Astrocyte (in vitro differentiated cells and primary cell): ENCODE results near the gene CDH13. TPM values are rescaled to one million over a fixed set of nuclear protein-coding genes. Genes with fewer than 3 reads are reported as not detected.

ENCODE experiments used
- DNase-seq: peaks from one replicate; pipeline ENCODE4 v3.0.0-alpha.2; 2010; ENCODE audit warnings: low read depth
- FAIRE-seq: peaks from 2 replicates; lab custom pipeline; 2011; peaks lifted over from hg19 to GRCh38; lab: Jason Lieb, UNC
- H2AFZ ChIP-seq: 2 replicates; pipeline ENCODE4 v1.6.0; 2012; ENCODE audit warnings: low read depth, low read length, inconsistent platforms
- H3K27ac ChIP-seq: 2 replicates; pipeline ENCODE4 v1.5.1; 2011; ENCODE audit warnings: low read depth, low read length, inconsistent platforms
- H3K27me3 ChIP-seq: 2 replicates; pipeline ENCODE4 v1.6.0; 2011; ENCODE audit warnings: low read length, inconsistent platforms; ENCODE audit not compliant: insufficient read depth
- H3K36me3 ChIP-seq: 2 replicates; pipeline ENCODE4 v1.5.1; 2011; ENCODE audit warnings: low read length, inconsistent platforms; ENCODE audit not compliant: insufficient read depth
- H3K4me1 ChIP-seq: 2 replicates; pipeline ENCODE4 v1.5.1; 2011; ENCODE audit warnings: low read length, inconsistent platforms; ENCODE audit not compliant: insufficient read depth
- H3K4me2 ChIP-seq: 2 replicates; pipeline ENCODE4 v1.6.0; 2012; ENCODE audit warnings: low read length, inconsistent platforms
- H3K4me3 ChIP-seq: 2 replicates; pipeline ENCODE4 v1.5.1; 2011; ENCODE audit warnings: low read depth, mild to moderate bottlenecking, low read length, inconsistent platforms; ENCODE audit not compliant: insufficient read depth
- H3K79me2 ChIP-seq: 2 replicates; pipeline ENCODE4 v1.6.0; 2012; ENCODE audit warnings: mild to moderate bottlenecking, low read length, inconsistent platforms; ENCODE audit not compliant: insufficient read depth
- H3K9ac ChIP-seq: 2 replicates; pipeline ENCODE4 v1.6.0; 2012; ENCODE audit warnings: mild to moderate bottlenecking, low read length, inconsistent platforms
- H3K9me3 ChIP-seq: 2 replicates; pipeline ENCODE4 v1.5.1; 2012; ENCODE audit warnings: low read depth, mild to moderate bottlenecking, low read length, inconsistent platforms; ENCODE audit not compliant: insufficient read depth
- H4K20me1 ChIP-seq: 2 replicates; pipeline ENCODE4 v1.6.0; 2012; ENCODE audit warnings: low read length, inconsistent platforms; ENCODE audit not compliant: insufficient read depth
- H3K27ac Mint-ChIP-seq: one replicate; pipeline ENCODE4 v1.8.0; 2021; ENCODE audit warnings: mild to moderate bottlenecking, mixed read lengths; ENCODE audit not compliant: unreplicated experiment
- H3K27me3 Mint-ChIP-seq: one replicate; pipeline ENCODE4 v1.8.0; 2021; ENCODE audit warnings: low read depth, mixed read lengths; ENCODE audit not compliant: unreplicated experiment
- H3K36me3 Mint-ChIP-seq: one replicate; pipeline ENCODE4 v1.8.0; 2021; ENCODE audit warnings: low read depth, mixed read lengths; ENCODE audit not compliant: unreplicated experiment
- H3K4me1 Mint-ChIP-seq: one replicate; pipeline ENCODE4 v1.8.0; 2021; ENCODE audit warnings: low read depth, mixed read lengths; ENCODE audit not compliant: unreplicated experiment
- H3K4me3 Mint-ChIP-seq: one replicate; pipeline ENCODE4 v1.8.0; 2021; ENCODE audit warnings: mild to moderate bottlenecking, moderate library complexity, mixed read lengths; ENCODE audit not compliant: unreplicated experiment
- H3K9me3 Mint-ChIP-seq: one replicate; pipeline ENCODE4 v1.8.0; 2021; ENCODE audit warnings: mild to moderate bottlenecking, mixed read lengths; ENCODE audit not compliant: unreplicated experiment
- CTCF ChIP-seq: IDR thresholded peaks from 2 replicates; pipeline ENCODE4 v1.5.1; 2011; ENCODE audit warnings: low read depth, mild to moderate bottlenecking, inconsistent platforms, low read length, moderate library complexity; ENCODE audit not compliant: insufficient read depth
- EZH2 ChIP-seq: IDR thresholded peaks from 2 replicates; pipeline ENCODE4 v1.6.1; 2012; ENCODE audit warnings: mild to moderate bottlenecking, low read length, inconsistent platforms; ENCODE audit not compliant: insufficient read depth
- total RNA-seq: library from RNA; stranded (reverse); gene quantifications from 2 replicates; pipeline ENCODE4 v1.2.1, GENCODE V29; 2021

CDH13 gene
- total RNA-seq, 1 donor from 2014 or later, result 41.7 TPM

- FAIRE-seq (no peak), DNase-seq (peak; percentile 78)
- H3K9me3 ChIP-seq, result no peaks in the 10 kb centered on the region
- H3K27ac ChIP-seq, result peak overlapping the region; percentile 77
- peaks cover 2% of the 10 kb centered on the region for H3K9me3 Mint-ChIP-seq
- H3K27ac Mint-ChIP-seq, result peak overlapping the region; percentile 86
- no peaks in the 10 kb centered on the region for H3K27me3 ChIP-seq
- H3K4me1 Mint-ChIP-seq, result peaks cover 11% of the 10 kb centered on the region
- no peak overlapping the region for H2AFZ ChIP-seq
- H3K4me2 ChIP-seq, result peak overlapping the region; percentile 19
- H3K36me3 ChIP-seq, result no peaks in the 10 kb centered on the region
- TF ChIP-seq CTCF, result no peak
- TF ChIP-seq EZH2, result no peak
- peaks cover 2% of the 10 kb centered on the region for H3K36me3 Mint-ChIP-seq
- H3K4me3 ChIP-seq, result no peak overlapping the region
- no peaks in the 10 kb centered on the region for H3K79me2 ChIP-seq
- no peak overlapping the region for H3K4me3 Mint-ChIP-seq
- H3K9ac ChIP-seq, result peak overlapping the region; percentile 39
- H3K4me1 ChIP-seq, result peaks cover 8% of the 10 kb centered on the region
- no peaks in the 10 kb centered on the region for H4K20me1 ChIP-seq
- peaks cover 14% of the 10 kb centered on the region for H3K27me3 Mint-ChIP-seq
Observed at GRCh38 chr16:83705856-83706255, 1079.1 kb downstream of the CDH13 start.

GRCh38 chr16:83706394-83706793, 1079.6 kb downstream of the CDH13 start:
- Mint-ChIP-seq H3K4me3 (no peak overlapping the region), H3K27ac (peak overlapping the region; percentile 86), H3K4me1 (peaks cover 11% of the 10 kb centered on the region), H3K27me3 (peaks cover 13% of the 10 kb centered on the region), H3K9me3 (peaks cover 2% of the 10 kb centered on the region), H3K36me3 (peaks cover 2% of the 10 kb centered on the region)
- H3K27me3 ChIP-seq, result no peaks in the 10 kb centered on the region
- TF ChIP-seq CTCF (no peak), EZH2 (no peak)
- H3K9me3 ChIP-seq, result no peaks in the 10 kb centered on the region
- no peaks in the 10 kb centered on the region for H4K20me1 ChIP-seq
- H3K4me1 ChIP-seq, result peaks cover 8% of the 10 kb centered on the region
- DNase-seq, result peak; percentile 82
- peak; percentile 70 for FAIRE-seq
- H3K4me3 ChIP-seq, result no peak overlapping the region
- H3K79me2 ChIP-seq, result no peaks in the 10 kb centered on the region
- no peaks in the 10 kb centered on the region for H3K36me3 ChIP-seq
- no peak overlapping the region for H2AFZ ChIP-seq
- H3K4me2 ChIP-seq, result peak overlapping the region; percentile 19
- H3K27ac ChIP-seq, result peak overlapping the region; percentile 77
- peak overlapping the region; percentile 39 for H3K9ac ChIP-seq

- Histone ChIP-seq H4K20me1 (no peaks in the 10 kb centered on the region), H3K36me3 (no peaks in the 10 kb centered on the region), H3K4me1 (peaks cover 5% of the 10 kb centered on the region), H3K9me3 (no peaks in the 10 kb centered on the region), H3K4me3 (no peak overlapping the region), H3K27ac (no peak overlapping the region), H3K27me3 (no peaks in the 10 kb centered on the region), H3K4me2 (no peak overlapping the region), H3K9ac (no peak overlapping the region), H3K79me2 (no peaks in the 10 kb centered on the region), H2AFZ (no peak overlapping the region)
- DNase-seq (no peak), FAIRE-seq (no peak)
- Mint-ChIP-seq H3K36me3 (peaks cover 2% of the 10 kb centered on the region), H3K4me3 (no peak overlapping the region), H3K9me3 (peaks cover 2% of the 10 kb centered on the region), H3K27me3 (peaks cover 10% of the 10 kb centered on the region), H3K27ac (no peak overlapping the region), H3K4me1 (peaks cover 22% of the 10 kb centered on the region)
- TF ChIP-seq CTCF, result no peak
- TF ChIP-seq EZH2, result no peak
Observed at GRCh38 chr16:83711069-83711468, 1084.3 kb downstream of the CDH13 start.
